DND-41 (cell line): ENCODE data around the gene PACRG.

ENCODE experiments used
- ATAC-seq: fragments of 200-7000 bp; cut with Tn5 transposase; 3 replicates; pipeline ENCODE4 v1.9.1; 2021; ENCODE audit warnings: low read depth; ENCODE audit not compliant: insufficient read depth
- DNase-seq: peaks from one replicate; pipeline ENCODE4 v3.0.0-alpha.2; 2020
- H2AFZ ChIP-seq: 2 replicates; pipeline ENCODE4 v1.6.0; 2012; ENCODE audit warnings: low read depth, low read length
- H3K27ac ChIP-seq: 2 replicates; pipeline ENCODE4 v1.5.1; 2012; ENCODE audit warnings: low read length, inconsistent platforms
- H3K27me3 ChIP-seq: fragments of 200-600 bp; sonication (generic); 2 replicates; pipeline ENCODE4 v1.6.0; 2012; ENCODE audit warnings: low read length, mild to moderate bottlenecking, inconsistent platforms; ENCODE audit not compliant: insufficient read depth, poor library complexity
- H3K36me3 ChIP-seq: 2 replicates; pipeline ENCODE4 v1.5.1; 2012; ENCODE audit warnings: low read length, inconsistent platforms; ENCODE audit not compliant: insufficient read depth
- H3K4me1 ChIP-seq: 2 replicates; pipeline ENCODE4 v1.5.1; 2012; ENCODE audit warnings: mild to moderate bottlenecking, low read length; ENCODE audit not compliant: insufficient read depth
- H3K4me2 ChIP-seq: 2 replicates; pipeline ENCODE4 v1.6.0; 2012; ENCODE audit warnings: mild to moderate bottlenecking, moderate library complexity, low read length, inconsistent platforms; ENCODE audit not compliant: insufficient read depth
- H3K4me3 ChIP-seq, 2 experiments: fragments of 200-600 bp in 1 of 2; shearing (Covaris generic) in 1 of 2; 2 replicates each; pipeline ENCODE4 v1.5.1; 2012 to 2016; ENCODE audit warnings: inconsistent platforms in 2 of 2, low read length in 2 of 2, mild to moderate bottlenecking in 2 of 2, low read depth in 1 of 2, moderate library complexity in 1 of 2
- H3K79me2 ChIP-seq: 2 replicates; pipeline ENCODE4 v1.6.0; 2012; ENCODE audit warnings: low read length, inconsistent platforms; ENCODE audit not compliant: insufficient read depth
- H3K9ac ChIP-seq: 2 replicates; pipeline ENCODE4 v1.6.0; 2012; ENCODE audit warnings: low read depth, mild to moderate bottlenecking, inconsistent platforms, low read length, moderate library complexity
- H3K9me3 ChIP-seq: 2 replicates; pipeline ENCODE4 v1.5.1; 2012; ENCODE audit warnings: low read length, moderate library complexity, mild to moderate bottlenecking, inconsistent platforms; ENCODE audit not compliant: insufficient read depth, severe bottlenecking
- H4K20me1 ChIP-seq: 2 replicates; pipeline ENCODE4 v1.6.0; 2012; ENCODE audit warnings: low read length; ENCODE audit not compliant: insufficient read depth
- EZH2 ChIP-seq: IDR thresholded peaks from 3 replicates; pipeline ENCODE4 v1.6.1; 2012; ENCODE audit warnings: borderline replicate concordance, low read depth, mild to moderate bottlenecking, moderate library complexity, low read length, inconsistent platforms; ENCODE audit not compliant: severe bottlenecking
- TF ChIP-seq, protein P1 (sequence below): IDR thresholded peaks from 2 replicates; pipeline ENCODE4 v1.5.1; 2012; ENCODE audit warnings: borderline replicate concordance, low read length, moderate library complexity, mild to moderate bottlenecking; ENCODE audit not compliant: poor library complexity, severe bottlenecking; ENCODE audit errors: extremely low read depth

PACRG gene

GRCh38 chr6:162770955-162771354 lies 43.2 kb downstream of the PACRG start:
- H3K79me2 ChIP-seq = no peaks in the 10 kb centered on the region
- no peaks in the 10 kb centered on the region for H3K36me3 ChIP-seq
- no peaks in the 10 kb centered on the region for H3K27me3 ChIP-seq
- no peak overlapping the region for H3K4me2 ChIP-seq
- no peaks in the 10 kb centered on the region for H3K9me3 ChIP-seq
- H3K27ac ChIP-seq = no peak overlapping the region
- TF ChIP-seq, protein P1, sequence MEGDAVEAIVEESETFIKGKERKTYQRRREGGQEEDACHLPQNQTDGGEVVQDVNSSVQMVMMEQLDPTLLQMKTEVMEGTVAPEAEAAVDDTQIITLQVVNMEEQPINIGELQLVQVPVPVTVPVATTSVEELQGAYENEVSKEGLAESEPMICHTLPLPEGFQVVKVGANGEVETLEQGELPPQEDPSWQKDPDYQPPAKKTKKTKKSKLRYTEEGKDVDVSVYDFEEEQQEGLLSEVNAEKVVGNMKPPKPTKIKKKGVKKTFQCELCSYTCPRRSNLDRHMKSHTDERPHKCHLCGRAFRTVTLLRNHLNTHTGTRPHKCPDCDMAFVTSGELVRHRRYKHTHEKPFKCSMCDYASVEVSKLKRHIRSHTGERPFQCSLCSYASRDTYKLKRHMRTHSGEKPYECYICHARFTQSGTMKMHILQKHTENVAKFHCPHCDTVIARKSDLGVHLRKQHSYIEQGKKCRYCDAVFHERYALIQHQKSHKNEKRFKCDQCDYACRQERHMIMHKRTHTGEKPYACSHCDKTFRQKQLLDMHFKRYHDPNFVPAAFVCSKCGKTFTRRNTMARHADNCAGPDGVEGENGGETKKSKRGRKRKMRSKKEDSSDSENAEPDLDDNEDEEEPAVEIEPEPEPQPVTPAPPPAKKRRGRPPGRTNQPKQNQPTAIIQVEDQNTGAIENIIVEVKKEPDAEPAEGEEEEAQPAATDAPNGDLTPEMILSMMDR = no peak
- TF ChIP-seq EZH2 = no peak
- no peaks in the 10 kb centered on the region for H3K4me1 ChIP-seq
- ATAC-seq = no peak
- no peaks in the 10 kb centered on the region for H4K20me1 ChIP-seq
- DNase-seq = no peak
- H3K9ac ChIP-seq = no peak overlapping the region
- H3K4me3 ChIP-seq = no peak overlapping the region
- no peak overlapping the region for H2AFZ ChIP-seq

DNA sequence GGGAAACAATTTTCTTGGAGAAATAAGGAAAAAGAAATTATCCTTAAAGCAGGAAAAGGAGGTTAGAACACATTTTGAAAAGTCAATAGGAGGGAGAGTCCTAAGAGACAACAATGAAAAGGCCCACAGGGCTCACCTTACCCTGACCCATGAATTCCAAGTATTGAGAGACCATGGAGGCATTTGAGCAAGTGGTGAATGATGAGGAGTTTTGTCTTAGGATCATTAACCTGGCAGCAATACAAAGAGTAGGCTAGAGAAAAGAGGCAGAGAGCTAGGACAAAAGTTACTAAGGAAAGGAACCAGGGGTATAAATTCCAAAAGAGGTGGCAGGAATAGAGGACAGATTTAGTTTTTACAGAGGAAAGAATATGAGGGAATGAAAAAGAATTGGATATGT lies 44.7 kb downstream of the PACRG start:
- Histone ChIP-seq H3K27ac (no peak overlapping the region), H3K27me3 (no peaks in the 10 kb centered on the region), H3K4me1 (no peaks in the 10 kb centered on the region), H3K79me2 (no peaks in the 10 kb centered on the region), H3K9me3 (no peaks in the 10 kb centered on the region), H3K4me2 (no peak overlapping the region), H3K4me3 (no peak overlapping the region), H4K20me1 (no peaks in the 10 kb centered on the region), H2AFZ (no peak overlapping the region), H3K36me3 (no peaks in the 10 kb centered on the region), H3K9ac (no peak overlapping the region)
- no peak for ATAC-seq
- TF ChIP-seq, protein P1 = no peak
- TF ChIP-seq EZH2 = no peak
- no peak for DNase-seq

- Histone ChIP-seq H3K27me3 (no peaks in the 10 kb centered on the region), H3K27ac (no peak overlapping the region), H3K4me2 (no peak overlapping the region), H3K4me1 (no peaks in the 10 kb centered on the region), H3K79me2 (no peaks in the 10 kb centered on the region), H3K9me3 (peaks cover 2% of the 10 kb centered on the region), H2AFZ (no peak overlapping the region), H4K20me1 (no peaks in the 10 kb centered on the region), H3K4me3 (no peak overlapping the region), H3K9ac (no peak overlapping the region), H3K36me3 (no peaks in the 10 kb centered on the region)
- TF ChIP-seq EZH2 = no peak
- TF ChIP-seq, protein P1 = no peak
- no peak for ATAC-seq
- DNase-seq = no peak
These were observed 46.2 kb downstream of the PACRG start for GRCh38 chr6:162773996-162774395.

DNA sequence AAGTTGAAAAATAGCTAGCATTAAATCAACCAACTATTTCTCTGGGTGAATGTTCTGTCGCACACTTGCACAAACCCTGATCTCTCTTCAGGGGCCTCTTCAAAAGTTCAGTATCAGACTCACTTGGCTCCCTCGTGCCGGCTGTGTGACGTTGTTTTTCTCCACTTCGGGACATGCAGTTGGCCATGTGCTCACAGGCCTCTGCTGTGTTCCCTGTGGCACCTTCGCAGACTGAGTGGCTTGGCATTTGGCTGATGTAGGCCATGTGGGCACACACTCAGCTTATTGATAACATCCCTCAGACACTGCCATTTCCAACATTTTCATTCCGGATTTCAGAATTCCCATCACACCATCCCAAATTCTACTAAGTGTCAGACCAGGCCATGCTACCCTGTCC lies 49.3 kb downstream of the PACRG start:
- Histone ChIP-seq H3K36me3 (no peaks in the 10 kb centered on the region), H2AFZ (no peak overlapping the region), H3K4me2 (no peak overlapping the region), H3K4me1 (no peaks in the 10 kb centered on the region), H3K9ac (no peak overlapping the region), H3K27ac (no peak overlapping the region), H3K27me3 (no peaks in the 10 kb centered on the region), H3K4me3 (no peak overlapping the region), H4K20me1 (no peaks in the 10 kb centered on the region), H3K79me2 (no peaks in the 10 kb centered on the region), H3K9me3 (peaks cover 3% of the 10 kb centered on the region)
- DNase-seq = no peak
- ATAC-seq = no peak
- no peak for TF ChIP-seq EZH2
- TF ChIP-seq, protein P1 = no peak
